K562 (cell line): ENCODE data around the gene RACK1. TPM values are rescaled to one million over a fixed set of nuclear protein-coding genes. Genes with fewer than 3 reads are reported as not detected.

Experiments used
- ADNP ChIP-seq: fragments of 200-800 bp; sonication (Bioruptor generic); IDR thresholded peaks from 2 replicates; pipeline ENCODE4 v1.6.1; 2016; ENCODE audit warnings: missing genetic modification characterization, missing compliant biosample characterization
- ATF7 ChIP-seq: fragments of 450-650 bp; IDR thresholded peaks from 2 replicates; pipeline ENCODE4 v1.7.1; 2014; ENCODE audit warnings: mild to moderate bottlenecking, moderate library complexity
- BRF2 ChIP-seq: IDR thresholded peaks from 3 replicates; pipeline ENCODE4 v1.6.1; 2011; ENCODE audit warnings: borderline replicate concordance, mild to moderate bottlenecking; ENCODE audit not compliant: insufficient read length, insufficient read depth
- CBX2 ChIP-seq: fragments of 200-600 bp; sonication (generic); IDR thresholded peaks from one replicate; pipeline ENCODE4 v1.6.1; 2012; ENCODE audit warnings: mild to moderate bottlenecking, low read length, inconsistent platforms; ENCODE audit not compliant: insufficient read depth, poor library complexity, severe bottlenecking
- CEBPZ ChIP-seq: fragments of 150-350 bp; IDR thresholded peaks from 2 replicates; pipeline ENCODE4 v1.6.1; 2014; ENCODE audit warnings: low read depth, mild to moderate bottlenecking, low read length, borderline replicate concordance
- CREM ChIP-seq: IDR thresholded peaks from 2 replicates; pipeline ENCODE4 v1.6.1; 2014; ENCODE audit warnings: antibody characterized with exemption, low read depth
- CXXC5 ChIP-seq: fragments of 250-450 bp; sonication (Bioruptor Pico); IDR thresholded peaks from 2 replicates; pipeline ENCODE4 v1.8.0; 2022; ENCODE audit warnings: inconsistent platforms, mild to moderate bottlenecking, moderate library complexity
- DNMT1 ChIP-seq: fragments of 450-650 bp; IDR thresholded peaks from 2 replicates; pipeline ENCODE4 v1.6.1; 2016; ENCODE audit warnings: antibody characterized with exemption, mild to moderate bottlenecking
- EHMT2 ChIP-seq: fragments of 450-650 bp; IDR thresholded peaks from 2 replicates; pipeline ENCODE4 v1.6.1; 2018; ENCODE audit warnings: antibody characterized with exemption
- HNRNPL ChIP-seq: fragments of 200-400 bp; formaldehyde crosslinking; IDR thresholded peaks from 2 replicates; pipeline ENCODE4 v1.6.1; 2017; ENCODE audit warnings: low read depth, mild to moderate bottlenecking, low read length
- MTA1 ChIP-seq: fragments of 450-650 bp; IDR thresholded peaks from 2 replicates; pipeline ENCODE4 v1.6.1; 2017; ENCODE audit warnings: borderline replicate concordance
- MTF1 ChIP-seq: fragments of 250-450 bp; sonication (Bioruptor Pico); IDR thresholded peaks from 2 replicates; pipeline ENCODE4 v1.9.0; 2021; ENCODE audit warnings: moderate library complexity, mild to moderate bottlenecking, inconsistent platforms, borderline replicate concordance
- NR3C1 ChIP-seq: sonication (generic); formaldehyde crosslinking; IDR thresholded peaks from 2 replicates; pipeline ENCODE4 v1.8.1; 2022; ENCODE audit warnings: missing genetic modification reagents
- PHB2 ChIP-seq: fragments of 450-650 bp; IDR thresholded peaks from 2 replicates; pipeline ENCODE4 v1.6.1; 2017; ENCODE audit warnings: low read depth
- SAFB2 ChIP-seq: fragments of 200-400 bp; formaldehyde crosslinking; IDR thresholded peaks from 2 replicates; pipeline ENCODE4 v1.6.1; 2018; ENCODE audit warnings: borderline replicate concordance, low read length, low read depth, moderate library complexity; ENCODE audit not compliant: severe bottlenecking
- SUPT5H ChIP-seq: fragments of 450-650 bp; IDR thresholded peaks from 2 replicates; pipeline ENCODE4 v1.6.1; 2016
- TRIM25 ChIP-seq: fragments of 450-650 bp; IDR thresholded peaks from 2 replicates; pipeline ENCODE4 v1.7.0; 2016; ENCODE audit warnings: borderline replicate concordance
- U2AF1 ChIP-seq: fragments of 200-400 bp; formaldehyde crosslinking; optimal IDR thresholded peaks from 2 replicates; pipeline ENCODE3; 2017; ENCODE audit warnings: mild to moderate bottlenecking, low read depth, low read length, moderate library complexity
- YBX1 ChIP-seq: fragments of 450-650 bp; IDR thresholded peaks from 2 replicates; pipeline ENCODE4 v1.7.1; 2016; ENCODE audit warnings: mild to moderate bottlenecking
- ZNF274 ChIP-seq: IDR thresholded peaks from 2 replicates; pipeline ENCODE4 v1.6.1; 2011; ENCODE audit warnings: low read depth, mild to moderate bottlenecking, low read length, moderate library complexity, borderline replicate concordance
- ZNF639 ChIP-seq, 2 experiments: fragments of 200-800 bp in 1 of 2; sonication (Bioruptor generic) in 1 of 2; sonication (generic) in 1 of 2; formaldehyde crosslinking in 1 of 2; IDR thresholded peaks in 1 of 2; conservative IDR thresholded peaks in 1 of 2; 2 replicates each; pipeline versions ENCODE4 v1.5.0 to v1.6.1; 2016 to 2020; ENCODE audit warnings: missing compliant biosample characterization in 1 of 2, missing genetic modification characterization in 1 of 2, missing genetic modification reagents in 1 of 2
- polyA plus RNA-seq, 8 experiments: library from polyadenylated mRNA; depleted of rRNA in 4 of 8; stranded (reverse) in 5 of 8; unstranded in 3 of 8; fragments of >200 nt; fragmentation: Nextera tagmentation in 2 of 8; fragmentation: Illumina TruSeq in 1 of 8; extraction: Ambion mirVana in 2 of 8; extraction: Trizol in 1 of 8; gene quantifications; 2 replicates each; pipeline versions ENCODE4 v1.2.1 to v1.2.3, GENCODE V29; 2011 to 2014; ENCODE audit warnings: inconsistent platforms in 1 of 8, missing spikeins in 1 of 8
- total RNA-seq, 7 experiments: library from RNA; depleted of rRNA in 6 of 7; stranded (reverse); fragments of >200 nt in 6 of 7; fragmentation: Illumina TruSeq in 2 of 7; extraction: Trizol in 2 of 7; gene quantifications; 2 replicates each; pipeline versions ENCODE4 v1.2.1 to v1.2.3, GENCODE V29; 2011 to 2021; ENCODE audit warnings: low replicate concordance in 1 of 7

RACK1 gene
- total and polyA plus RNA-seq, 9 of the 15 experiments (the other 6 are each of a cell fraction or from before 2014, with no cell fraction given): 2,303 to 5,311 (median 3,833) TPM

- TF ChIP-seq ADNP (tag) (no peak), ATF7 (0 out of 2 replicates have a peak, but pooled peaks have one; percentile 60), CEBPZ (no peak), EHMT2 (no peak), U2AF1 (peak; percentile 37), BRF2 (no peak), MTA1 (no peak), CXXC5 (CRISPR knock-in tag) (0 out of 2 replicates have a peak, but pooled peaks have one; percentile 25), DNMT1 (no peak), MTF1 (no peak), ZNF274 (no peak), TRIM25 (no peak), CREM (peak; percentile 48; the same call in 1 of the 2 replicates), PHB2 (no peak), SAFB2 (no peak), CBX2 (no peak), YBX1 (no peak), ZNF639 (CRISPR knock-in tag; conservative IDR thresholded peaks at IDR 0.05 in 1 of 2, IDR thresholded peaks at IDR 0.05 in 1 of 2) (peak in 1 of 2 experiments; percentile 90; a peak in 2 of 4 replicates), SUPT5H (peak; percentile 83), NR3C1 (CRISPR knock-in tag) (peak; percentile 71; the same call in 1 of the 2 replicates), HNRNPL (no peak)
Measured at GRCh38 chr5:181261320-181262049, 17.8 kb upstream of the RACK1 start (continued).
